Sciatic nerve (tissue), 2 donors: ENCODE measurements around the gene EGFR. TPM values are rescaled to one million over a fixed set of nuclear protein-coding genes. Genes with fewer than 3 reads are reported as not detected.
A peak's percentile ranks its signal among the peaks of the same experiment; 100 is the strongest.

ENCODE experiments used
- ATAC-seq: fragments of 200-7000 bp; cut with Tn5 transposase; one replicate; pipeline ENCODE4 v1.9.1; 2020; ENCODE audit warnings: mild to moderate bottlenecking, moderate library complexity
- DNase-seq: peaks from one replicate; pipeline ENCODE4 v3.0.0-alpha.2; 2020; ENCODE audit warnings: low spot score
- intact Hi-C: fragments of 100-400 bp; cut with DNase I; formaldehyde crosslinking; loops from one replicate; pipeline ENCODE4 v1.14.2; 2022
- total RNA-seq: library from RNA; stranded (reverse); fragmentation: NEBNext Ultra II Directional; extraction: Animal tissue kit (Norgen Biotek cat#: 25700); gene quantifications from one replicate; pipeline ENCODE4 v1.2.1, GENCODE V29; 2021
- donor health status: DM: no; HTN: no; CAD: no.
- donor health status: DM: no; HTN: no; CAD: no.

EGFR gene
- total RNA-seq, 1 donor from 2014 or later: 125 TPM

- no peak for DNase-seq
- intact Hi-C loops: no loop called here
- no peak for ATAC-seq
These were observed 54.3 kb downstream of the EGFR start for GRCh38 chr7:55073051-55073511.

GRCh38 chr7:55073976-55074528 is 55.2 kb downstream of the EGFR start:
- intact Hi-C loops: no loop called here
- no peak for DNase-seq
- peak; percentile 59 for ATAC-seq

GRCh38 chr7:55075464-55076021 is 56.7 kb downstream of the EGFR start:
- intact Hi-C loops: no loop called here
- ATAC-seq (peak; percentile 87), DNase-seq (no peak)

- intact Hi-C loops: no loop called here
- no peak for ATAC-seq
- no peak for DNase-seq
These were observed 59.0 kb downstream of the EGFR start for GRCh38 chr7:55077561-55078410.

GRCh38 chr7:55078465-55079372 is 59.9 kb downstream of the EGFR start:
- ATAC-seq (peak; percentile 65), DNase-seq (peak; percentile 78)
- intact Hi-C loops: no loop called here

GRCh38 chr7:55080000-55080623 is 61.3 kb downstream of the EGFR start:
- no peak for ATAC-seq
- intact Hi-C loops: no loop called here
- no peak for DNase-seq

- intact Hi-C loops: no loop called here
- ATAC-seq (peak; percentile 25), DNase-seq (no peak)
These were observed 62.3 kb downstream of the EGFR start for GRCh38 chr7:55081068-55081467.

GRCh38 chr7:55081472-55082227 is 62.8 kb downstream of the EGFR start:
- DNase-seq: no peak
- intact Hi-C loops: no loop called here
- peak; percentile 44 for ATAC-seq

- intact Hi-C loops: no loop called here
- no peak for ATAC-seq
- no peak for DNase-seq
These were observed 63.4 kb downstream of the EGFR start for GRCh38 chr7:55082228-55082603.

- intact Hi-C loops: no loop called here
- ATAC-seq (no peak), DNase-seq (no peak)
These were observed 64.4 kb downstream of the EGFR start for GRCh38 chr7:55083206-55083605.

GRCh38 chr7:55084307-55084706 is 65.5 kb downstream of the EGFR start:
- ATAC-seq (no peak), DNase-seq (no peak)
- intact Hi-C loops: no loop called here

- intact Hi-C loops: no loop called here
- ATAC-seq: no peak
These were observed 66.9 kb downstream of the EGFR start for GRCh38 chr7:55085511-55086412.

GRCh38 chr7:55086413-55087201 is 67.8 kb downstream of the EGFR start:
- ATAC-seq (peak; percentile 74), DNase-seq (no peak)
- intact Hi-C loops: no loop called here

More at GRCh38 chr7:55085511-55086412, 66.9 kb downstream of the EGFR start:
- no peak for DNase-seq

- no peak for DNase-seq
- intact Hi-C loops: no loop called here
- ATAC-seq: no peak
These were observed 68.7 kb downstream of the EGFR start for GRCh38 chr7:55087521-55087961.

GRCh38 chr7:55088107-55088506 is 69.3 kb downstream of the EGFR start:
- no peak for ATAC-seq

GRCh38 chr7:55088620-55089019 is 69.8 kb downstream of the EGFR start:
- ATAC-seq (no peak), DNase-seq (no peak)
- intact Hi-C loops: no loop called here

More at GRCh38 chr7:55088107-55088506, 69.3 kb downstream of the EGFR start:
- intact Hi-C loops: no loop called here
- DNase-seq: no peak
